Hepatocyte (in vitro differentiated cells): ENCODE measurements around the gene PRAMEF18.
"Not testable (repeated sequence)": the region's sequence is repeated elsewhere in the genome, so short reads cannot be mapped to it uniquely, and the experiment has no call there.

ENCODE experiments used
- EZH2 ChIP-seq: fragments of 200-600 bp; sonication (generic); IDR thresholded peaks from 2 replicates; pipeline ENCODE4 v1.6.1; 2016; ENCODE audit warnings: antibody characterized with exemption, mild to moderate bottlenecking, borderline replicate concordance
- EZH2phosphoT487 ChIP-seq: fragments of 200-600 bp; sonication (generic); IDR thresholded peaks from one replicate; pipeline ENCODE4 v1.6.1; 2018; ENCODE audit warnings: antibody characterized with exemption, mild to moderate bottlenecking, low read depth, moderate library complexity; ENCODE audit not compliant: unreplicated experiment, severe bottlenecking
- TF ChIP-seq, protein P1 (sequence below): fragments of 200-600 bp; sonication (generic); IDR thresholded peaks from 2 replicates; pipeline ENCODE4 v1.5.1; 2016; ENCODE audit warnings: antibody characterized with exemption, mild to moderate bottlenecking; ENCODE audit not compliant: poor library complexity

DNA sequence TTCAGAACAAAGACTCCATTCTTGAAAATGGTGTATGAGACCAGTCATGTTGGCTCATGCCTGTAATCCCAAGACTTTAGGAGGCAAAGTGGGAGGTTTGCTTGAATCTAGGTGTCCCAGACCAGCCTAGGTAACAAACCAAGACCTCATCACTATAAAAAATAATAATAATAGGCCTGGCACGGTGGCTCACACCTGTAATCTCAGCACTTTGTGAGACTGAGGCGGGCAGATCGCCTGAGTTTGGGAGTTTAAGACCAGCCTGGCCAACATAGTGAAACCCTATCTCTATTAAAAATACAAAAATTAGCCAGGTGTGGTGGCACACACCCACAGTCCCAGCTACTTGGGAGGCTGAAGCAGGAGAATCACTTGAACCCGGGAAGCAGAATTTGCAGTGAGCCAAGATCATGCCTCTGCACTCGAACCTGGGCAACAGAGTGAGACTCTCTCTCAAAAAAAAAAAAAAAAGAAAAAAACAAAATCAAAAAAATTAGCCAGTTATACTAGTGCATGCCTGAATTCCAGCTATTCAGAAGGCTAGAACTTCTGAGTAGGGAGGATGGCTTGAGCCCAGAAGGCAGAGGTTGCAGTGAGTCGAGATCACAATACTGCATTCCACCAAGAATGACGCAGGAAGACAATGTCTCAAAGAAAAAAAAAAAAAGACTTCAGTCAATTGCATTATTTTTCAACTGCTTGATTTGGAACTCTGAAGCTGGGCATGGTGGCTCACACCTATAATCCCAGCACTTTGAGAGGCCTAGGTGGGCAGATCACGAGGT is 1.5 kb upstream of the PRAMEF18 start:
- TF ChIP-seq, protein P1, sequence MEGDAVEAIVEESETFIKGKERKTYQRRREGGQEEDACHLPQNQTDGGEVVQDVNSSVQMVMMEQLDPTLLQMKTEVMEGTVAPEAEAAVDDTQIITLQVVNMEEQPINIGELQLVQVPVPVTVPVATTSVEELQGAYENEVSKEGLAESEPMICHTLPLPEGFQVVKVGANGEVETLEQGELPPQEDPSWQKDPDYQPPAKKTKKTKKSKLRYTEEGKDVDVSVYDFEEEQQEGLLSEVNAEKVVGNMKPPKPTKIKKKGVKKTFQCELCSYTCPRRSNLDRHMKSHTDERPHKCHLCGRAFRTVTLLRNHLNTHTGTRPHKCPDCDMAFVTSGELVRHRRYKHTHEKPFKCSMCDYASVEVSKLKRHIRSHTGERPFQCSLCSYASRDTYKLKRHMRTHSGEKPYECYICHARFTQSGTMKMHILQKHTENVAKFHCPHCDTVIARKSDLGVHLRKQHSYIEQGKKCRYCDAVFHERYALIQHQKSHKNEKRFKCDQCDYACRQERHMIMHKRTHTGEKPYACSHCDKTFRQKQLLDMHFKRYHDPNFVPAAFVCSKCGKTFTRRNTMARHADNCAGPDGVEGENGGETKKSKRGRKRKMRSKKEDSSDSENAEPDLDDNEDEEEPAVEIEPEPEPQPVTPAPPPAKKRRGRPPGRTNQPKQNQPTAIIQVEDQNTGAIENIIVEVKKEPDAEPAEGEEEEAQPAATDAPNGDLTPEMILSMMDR: not testable (repeated sequence)
- TF ChIP-seq EZH2, EZH2phosphoT487: not testable (repeated sequence)
